HG03196 (cell line): ENCODE results near the gene PAGE2B.
"Not testable (repeated sequence)": the region's sequence is repeated elsewhere in the genome, so short reads cannot be mapped to it uniquely, and the experiment has no call there.

Experiments
- ATAC-seq: cut with Tn5 transposase; IDR thresholded peaks from one replicate; pipeline ENCODE4 v1.9.1; 2021; ENCODE audit not compliant: unreplicated experiment

The PAGE2B gene

GRCh38 chrX:55107911-55108310 lies 33.1 kb downstream of the PAGE2B start:
- no peak for ATAC-seq

- no peak for ATAC-seq
Measured at GRCh38 chrX:55109306-55109705, 34.5 kb downstream of the PAGE2B start.

GRCh38 chrX:55111578-55112254 lies 36.9 kb downstream of the PAGE2B start:
- ATAC-seq: no peak

- ATAC-seq: not testable (repeated sequence)
Measured at GRCh38 chrX:55116589-55116988, 41.8 kb downstream of the PAGE2B start.

- ATAC-seq: no peak
Measured at GRCh38 chrX:55118574-55118973, 43.7 kb downstream of the PAGE2B start.

GRCh38 chrX:55119271-55119670 lies 44.4 kb downstream of the PAGE2B start:
- ATAC-seq: no peak

- no peak for ATAC-seq
Measured at GRCh38 chrX:55119712-55120111, 44.9 kb downstream of the PAGE2B start.

GRCh38 chrX:55120761-55121358 lies 46.0 kb downstream of the PAGE2B start:
- ATAC-seq: no peak

GRCh38 chrX:55123900-55124299 lies 49.1 kb downstream of the PAGE2B start:
- ATAC-seq: no peak

GRCh38 chrX:55127692-55128091 lies 52.9 kb downstream of the PAGE2B start:
- no peak for ATAC-seq
